OCI-LY3 (cell line): Measurements from ENCODE around the gene ANKRD24.

Experiments
- CTCF ChIP-seq: fragments of 200-600, 300-600 bp; sonication (generic); IDR thresholded peaks from 2 replicates; pipeline ENCODE4 v1.5.1; 2014; ENCODE audit warnings: antibody characterized with exemption, low read length, low read depth
- EZH2phosphoT487 ChIP-seq: fragments of 200-600 bp; shearing (Covaris generic); IDR thresholded peaks from 2 replicates; pipeline ENCODE4 v1.6.1; 2018; ENCODE audit warnings: antibody characterized with exemption, mixed run types, low read depth

DNA sequence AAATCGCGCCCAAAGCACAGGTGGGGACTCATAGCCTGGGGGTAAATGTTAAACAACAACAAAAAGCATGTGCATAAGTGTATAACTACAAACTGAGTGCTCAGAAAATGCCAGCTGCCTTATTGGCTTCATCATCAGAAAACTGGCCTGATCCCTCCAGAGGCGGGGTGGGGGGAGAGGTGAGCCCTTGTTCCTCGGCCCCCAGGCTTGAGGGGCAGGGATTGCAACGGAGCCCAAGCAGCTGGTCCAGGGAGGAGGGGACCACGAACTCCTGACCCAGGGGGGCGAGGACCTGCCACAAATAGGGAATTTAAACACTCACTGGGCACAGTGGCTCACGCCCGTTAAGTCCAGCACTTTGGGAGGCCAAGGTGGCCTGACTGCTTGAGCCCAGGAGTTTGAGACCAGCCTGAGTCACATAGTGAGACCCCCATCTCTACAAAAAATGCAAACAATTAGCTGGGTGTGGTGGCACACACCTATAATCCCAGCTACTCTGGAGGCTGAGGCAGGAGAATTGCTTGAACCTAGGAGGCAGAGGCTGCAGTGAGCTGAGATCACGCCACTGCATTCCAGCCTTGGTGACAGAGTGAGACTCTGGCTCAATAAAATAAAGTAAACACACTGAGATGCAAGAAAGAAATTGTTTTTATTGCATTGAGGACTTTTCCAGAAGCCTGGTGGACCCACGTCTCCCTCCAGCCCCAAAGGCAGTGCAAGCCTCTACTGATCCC, 8.8 kb upstream of the ANKRD24 start:
- TF ChIP-seq CTCF = no peak
- no peak for TF ChIP-seq EZH2phosphoT487
